ENCODE data around the gene IL36A.

IL36A gene

DNA sequence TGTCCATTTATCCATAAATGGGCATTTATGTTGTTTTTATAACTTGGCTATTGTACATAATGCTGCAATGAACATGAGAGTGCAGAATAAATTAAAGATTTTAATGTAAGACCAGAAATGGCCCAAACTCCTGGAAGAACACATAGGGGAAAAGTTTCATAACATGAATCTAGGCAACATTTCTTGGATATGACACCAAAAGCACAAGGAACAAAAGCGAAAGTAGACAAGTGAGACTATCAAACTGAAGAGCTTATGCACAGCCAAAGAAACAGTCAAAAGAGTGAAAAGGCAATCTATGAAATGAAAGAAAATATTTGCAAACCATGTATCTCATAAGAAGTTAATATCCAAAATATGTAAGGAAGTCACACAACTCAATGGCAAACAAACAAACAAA, 5.8 kb downstream of the IL36A start:
- Histone ChIP-seq H3K4me1 (ENCODE audit: insufficient read depth, low read length, severe bottlenecking) (no peaks in the 10 kb centered on the region), H3K9me2 (ENCODE audit: low read depth, low read length) (no peaks in the 10 kb centered on the region), H4K20me1 (ENCODE audit: insufficient read depth, low read length) (no peaks in the 10 kb centered on the region), H3K36me3 (ENCODE audit: insufficient read depth, low read length) (no peaks in the 10 kb centered on the region), H2AFZ (ENCODE audit: low read length) (no peak overlapping the region), H3K4me2 (ENCODE audit: low read length) (no peak overlapping the region), H3K27ac (ENCODE audit: low read depth, low read length, poor library complexity, severe bottlenecking) (no peak overlapping the region), H3K4me3 (ENCODE audit: low read depth, low read length, poor library complexity, severe bottlenecking) (no peak overlapping the region), H3K79me2 (ENCODE audit: insufficient read depth, low read length) (no peaks in the 10 kb centered on the region), H3K9ac (ENCODE audit: low read length) (no peak overlapping the region), H3K9me3 (ENCODE audit: low read length) (no peaks in the 10 kb centered on the region), H3F3A (ENCODE audit: insufficient read depth, low read length) (no peaks in the 10 kb centered on the region), H3K27me3 (ENCODE audit: insufficient read depth, low read length) (no peaks in the 10 kb centered on the region)
- no peak for TF ChIP-seq EZH2 (IDR thresholded peaks at IDR 0.05; ENCODE audit: borderline replicate concordance, low read length)
- TF ChIP-seq, protein P1, sequence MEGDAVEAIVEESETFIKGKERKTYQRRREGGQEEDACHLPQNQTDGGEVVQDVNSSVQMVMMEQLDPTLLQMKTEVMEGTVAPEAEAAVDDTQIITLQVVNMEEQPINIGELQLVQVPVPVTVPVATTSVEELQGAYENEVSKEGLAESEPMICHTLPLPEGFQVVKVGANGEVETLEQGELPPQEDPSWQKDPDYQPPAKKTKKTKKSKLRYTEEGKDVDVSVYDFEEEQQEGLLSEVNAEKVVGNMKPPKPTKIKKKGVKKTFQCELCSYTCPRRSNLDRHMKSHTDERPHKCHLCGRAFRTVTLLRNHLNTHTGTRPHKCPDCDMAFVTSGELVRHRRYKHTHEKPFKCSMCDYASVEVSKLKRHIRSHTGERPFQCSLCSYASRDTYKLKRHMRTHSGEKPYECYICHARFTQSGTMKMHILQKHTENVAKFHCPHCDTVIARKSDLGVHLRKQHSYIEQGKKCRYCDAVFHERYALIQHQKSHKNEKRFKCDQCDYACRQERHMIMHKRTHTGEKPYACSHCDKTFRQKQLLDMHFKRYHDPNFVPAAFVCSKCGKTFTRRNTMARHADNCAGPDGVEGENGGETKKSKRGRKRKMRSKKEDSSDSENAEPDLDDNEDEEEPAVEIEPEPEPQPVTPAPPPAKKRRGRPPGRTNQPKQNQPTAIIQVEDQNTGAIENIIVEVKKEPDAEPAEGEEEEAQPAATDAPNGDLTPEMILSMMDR (IDR thresholded peaks at IDR 0.05; ENCODE audit: low read length) = no peak

DNA sequence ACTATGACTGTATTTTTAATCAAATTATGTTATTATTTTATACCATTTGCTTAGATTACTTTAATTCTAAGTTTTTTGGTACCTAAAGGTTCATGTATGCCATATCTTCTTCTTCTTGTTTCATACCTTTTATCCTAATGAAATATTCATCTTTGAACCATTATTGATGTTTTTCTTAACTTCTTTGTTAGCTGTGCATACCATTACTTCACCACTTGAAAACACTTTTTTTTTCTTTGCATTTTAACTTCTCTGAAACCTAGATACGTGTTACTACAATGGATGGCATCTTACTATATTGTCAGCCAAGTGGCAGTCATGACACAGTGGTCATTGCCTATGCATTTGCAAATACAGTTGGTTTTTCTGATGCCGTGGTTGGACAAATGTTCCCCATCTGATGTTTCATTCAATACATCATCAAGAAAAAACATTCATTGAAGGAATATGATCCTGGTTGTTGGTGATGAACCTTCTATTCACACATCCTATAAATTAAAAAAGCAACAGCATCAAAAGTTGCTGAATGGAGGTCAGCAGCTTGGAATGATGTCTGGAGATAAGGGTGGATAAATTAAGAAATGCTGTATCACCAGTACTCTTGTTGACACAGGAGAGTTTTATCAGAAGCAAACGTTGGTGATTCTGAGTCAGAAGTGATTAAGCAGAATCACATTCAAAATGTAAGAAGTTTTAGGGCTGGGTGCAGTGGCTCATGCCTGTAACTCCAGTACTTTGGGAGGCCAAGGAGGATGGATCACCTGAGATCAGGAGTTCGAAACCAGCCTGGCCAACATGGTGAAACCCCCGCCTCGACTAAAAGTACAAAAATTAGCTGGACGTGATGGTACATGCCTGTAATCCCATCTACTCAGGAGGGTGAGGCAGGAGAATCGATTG, 7.4 kb downstream of the IL36A start:
- H4K20me1 ChIP-seq (ENCODE audit: insufficient read depth, low read length) = no peaks in the 10 kb centered on the region
- no peaks in the 10 kb centered on the region for H3F3A ChIP-seq (ENCODE audit: insufficient read depth, low read length)
- H3K9ac ChIP-seq (ENCODE audit: low read length) = no peak overlapping the region
- no peak overlapping the region for H3K4me3 ChIP-seq (ENCODE audit: low read depth, low read length, poor library complexity, severe bottlenecking)
- H2AFZ ChIP-seq (ENCODE audit: low read length) = no peak overlapping the region
- TF ChIP-seq, protein P1 (IDR thresholded peaks at IDR 0.05; ENCODE audit: low read length) = no peak
- no peaks in the 10 kb centered on the region for H3K27me3 ChIP-seq (ENCODE audit: insufficient read depth, low read length)
- H3K27ac ChIP-seq (ENCODE audit: low read depth, low read length, poor library complexity, severe bottlenecking) = no peak overlapping the region
- H3K9me2 ChIP-seq (ENCODE audit: low read depth, low read length) = no peaks in the 10 kb centered on the region
- H3K4me1 ChIP-seq (ENCODE audit: insufficient read depth, low read length, severe bottlenecking) = no peaks in the 10 kb centered on the region
- no peaks in the 10 kb centered on the region for H3K9me3 ChIP-seq (ENCODE audit: low read length)
- no peaks in the 10 kb centered on the region for H3K79me2 ChIP-seq (ENCODE audit: insufficient read depth, low read length)
- no peaks in the 10 kb centered on the region for H3K36me3 ChIP-seq (ENCODE audit: insufficient read depth, low read length)
- no peak overlapping the region for H3K4me2 ChIP-seq (ENCODE audit: low read length)

DNA sequence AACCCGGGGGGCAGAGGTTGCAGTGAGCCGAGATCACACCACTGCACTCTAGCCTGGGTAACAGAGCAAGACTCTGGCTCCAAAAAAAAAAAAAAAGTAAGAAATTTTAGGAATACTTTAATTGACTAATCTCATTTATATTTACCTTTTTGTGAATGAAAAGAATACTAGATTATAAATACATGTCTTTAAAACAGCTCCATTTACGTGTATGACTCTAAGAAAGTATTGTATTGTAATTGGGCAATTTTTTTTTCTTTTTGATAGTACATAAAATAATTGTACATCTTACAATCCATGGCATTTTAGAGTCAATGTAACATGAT, 8.0 kb downstream of the IL36A start:
- no peaks in the 10 kb centered on the region for H3K79me2 ChIP-seq (ENCODE audit: insufficient read depth, low read length)
- H3K9me2 ChIP-seq (ENCODE audit: low read depth, low read length) = no peaks in the 10 kb centered on the region
- H3K27ac ChIP-seq (ENCODE audit: low read depth, low read length, poor library complexity, severe bottlenecking) = no peak overlapping the region
- no peak overlapping the region for H3K4me3 ChIP-seq (ENCODE audit: low read depth, low read length, poor library complexity, severe bottlenecking)
- H3K36me3 ChIP-seq (ENCODE audit: insufficient read depth, low read length) = no peaks in the 10 kb centered on the region
- no peaks in the 10 kb centered on the region for H3K9me3 ChIP-seq (ENCODE audit: low read length)
- H2AFZ ChIP-seq (ENCODE audit: low read length) = no peak overlapping the region
- H4K20me1 ChIP-seq (ENCODE audit: insufficient read depth, low read length) = no peaks in the 10 kb centered on the region
- H3K27me3 ChIP-seq (ENCODE audit: insufficient read depth, low read length) = no peaks in the 10 kb centered on the region
- TF ChIP-seq, protein P1 (IDR thresholded peaks at IDR 0.05; ENCODE audit: low read length) = no peak
- TF ChIP-seq EZH2 (IDR thresholded peaks at IDR 0.05; ENCODE audit: borderline replicate concordance, low read length) = no peak
- no peak overlapping the region for H3K4me2 ChIP-seq (ENCODE audit: low read length)
- no peaks in the 10 kb centered on the region for H3F3A ChIP-seq (ENCODE audit: insufficient read depth, low read length)
- no peaks in the 10 kb centered on the region for H3K4me1 ChIP-seq (ENCODE audit: insufficient read depth, low read length, severe bottlenecking)
- H3K9ac ChIP-seq (ENCODE audit: low read length) = no peak overlapping the region
